ENCODE measurements around the gene C10orf95. TPM values are rescaled to one million over a fixed set of nuclear protein-coding genes. Genes with fewer than 3 reads are reported as not detected.

The C10orf95 gene
- total and polyA plus RNA-seq, 10 of the 15 experiments (the other 5 are each of a cell fraction or from before 2014, with no cell fraction given), result 0.06 to 1.1 (median 0.31) TPM

DNA sequence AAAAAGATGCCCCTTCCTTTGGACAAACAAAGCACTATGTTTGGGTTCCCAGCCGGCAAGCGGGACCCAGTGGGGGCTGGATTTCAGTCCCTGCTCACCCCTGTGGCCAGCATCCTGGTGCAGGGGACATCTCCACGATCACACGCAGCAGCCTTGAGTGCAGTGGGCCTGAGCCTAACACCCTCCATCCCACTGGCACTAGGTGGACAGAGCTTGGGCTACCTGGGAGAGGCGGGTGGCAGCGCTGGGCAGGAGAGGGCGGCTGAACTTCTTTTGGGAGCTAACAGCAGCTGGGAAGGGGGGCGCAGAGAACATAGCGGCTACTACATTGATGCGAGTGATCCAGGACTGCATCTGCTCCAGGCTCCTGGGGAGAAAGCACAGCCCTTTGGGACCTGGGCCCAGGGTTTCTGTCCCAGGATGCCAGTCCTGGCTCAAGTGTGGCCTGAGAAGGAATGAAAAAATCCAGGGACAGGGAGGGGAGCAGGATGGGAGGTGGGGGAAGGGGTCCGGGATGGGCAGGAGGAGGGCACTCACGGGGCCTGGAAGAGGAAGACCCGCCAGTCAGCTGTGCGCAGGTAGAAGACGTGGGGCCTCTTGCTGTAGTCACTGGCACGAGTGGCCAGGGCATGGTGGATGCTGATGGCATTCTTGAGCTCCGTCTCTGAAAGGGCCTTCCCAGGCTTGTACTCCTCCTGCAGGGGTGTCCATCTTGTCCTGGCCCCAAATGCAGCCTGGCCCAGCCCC is 46.8 kb downstream of the C10orf95 start (continued):
- TF ChIP-seq, protein P1, sequence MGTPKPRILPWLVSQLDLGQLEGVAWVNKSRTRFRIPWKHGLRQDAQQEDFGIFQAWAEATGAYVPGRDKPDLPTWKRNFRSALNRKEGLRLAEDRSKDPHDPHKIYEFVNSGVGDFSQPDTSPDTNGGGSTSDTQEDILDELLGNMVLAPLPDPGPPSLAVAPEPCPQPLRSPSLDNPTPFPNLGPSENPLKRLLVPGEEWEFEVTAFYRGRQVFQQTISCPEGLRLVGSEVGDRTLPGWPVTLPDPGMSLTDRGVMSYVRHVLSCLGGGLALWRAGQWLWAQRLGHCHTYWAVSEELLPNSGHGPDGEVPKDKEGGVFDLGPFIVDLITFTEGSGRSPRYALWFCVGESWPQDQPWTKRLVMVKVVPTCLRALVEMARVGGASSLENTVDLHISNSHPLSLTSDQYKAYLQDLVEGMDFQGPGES (IDR thresholded peaks at IDR 0.05), result no peak
- no peak for TF ChIP-seq IRF4 (IDR thresholded peaks at IDR 0.05; ENCODE audit: low read depth, low read length)
- no peak for TF ChIP-seq MXI1 (IDR thresholded peaks at IDR 0.05; ENCODE audit: low read depth, low read length)
- peak; percentile 57; the same call in 1 of the 2 replicates for TF ChIP-seq MTA3 (IDR thresholded peaks at IDR 0.05; ENCODE audit: borderline replicate concordance, low read length)
- TF ChIP-seq SMAD5 (IDR thresholded peaks at IDR 0.05; ENCODE audit: low read depth), result 0 out of 2 replicates have a peak, but pooled peaks have one; percentile 23
- TF ChIP-seq HDAC2 (IDR thresholded peaks at IDR 0.05), result no peak
- TF ChIP-seq POU2F2 (IDR thresholded peaks at IDR 0.05; ENCODE audit: borderline replicate concordance, low read depth, low read length), result 0 out of 3 replicates have a peak, but pooled peaks have one; percentile 3
- TF ChIP-seq POLR2A (IDR thresholded peaks at IDR 0.05; ENCODE audit: low read depth, low read length), result peak; percentile 21; the same call in 1 of the 2 replicates
- no peak for TF ChIP-seq HSF1 (IDR thresholded peaks at IDR 0.05; ENCODE audit: low read depth, low read length)
- no peak for TF ChIP-seq BHLHE40 (IDR thresholded peaks at IDR 0.05; ENCODE audit: borderline replicate concordance in 1 of 2, low read depth in 2 of 2, low read length in 1 of 2)
